A549 (cell line): Measurements from ENCODE around the gene SYNM. TPM values are rescaled to one million over a fixed set of nuclear protein-coding genes. Genes with fewer than 3 reads are reported as not detected.

ENCODE experiments used
- ATAC-seq, 2 experiments: fragments of 200-7000 bp in 1 of 2; fragments of >200 bp in 1 of 2; cut with Nextera tagmentation in 1 of 2; cut with Tn5 transposase in 1 of 2; 3 replicates each; pipeline versions ENCODE4 v1.8.0 to v1.9.1; 2018 to 2020; ENCODE audit warnings: mild to moderate bottlenecking in 1 of 2, moderate library complexity in 1 of 2
- CTCF ChIA-PET: fragments of 300-600 bp; sonication (Branson Sonifier 250); formaldehyde crosslinking; extraction: SDS; loops from one replicate; lab custom pipeline; 2021; ENCODE audit warnings: antibody characterized with exemption, inconsistent platforms; lab: Yijun Ruan, JAX
- POLR2A ChIA-PET: fragments of 350-600 bp; formaldehyde crosslinking; extraction: SDS; loops from one replicate; lab custom pipeline; 2021; ENCODE audit warnings: antibody characterized with exemption, inconsistent platforms; lab: Yijun Ruan, JAX
- DNase-seq, 2 experiments: peaks; one replicate each; pipeline versions ENCODE4 v3.0.0 to v3.0.0-alpha.2; 2011 to 2016; ENCODE audit warnings: low read depth in 1 of 2, low spot score in 1 of 2
- FAIRE-seq: peaks from 2 replicates; lab custom pipeline; 2011; peaks lifted over from hg19 to GRCh38; lab: Jason Lieb, UNC
- H3K27ac ChIP-seq, 2 experiments: fragments of >200 bp; sonication (Bioruptor Twin); formaldehyde crosslinking; 3 replicates each; pipeline ENCODE4 v1.5.1; 2016 to 2017
- H3K4me1 ChIP-seq: fragments of >200 bp; sonication (Bioruptor Twin); formaldehyde crosslinking; 3 replicates; pipeline ENCODE4 v1.6.1; 2016
- H3K4me2 ChIP-seq: fragments of >200 bp; sonication (Bioruptor Twin); formaldehyde crosslinking; 3 replicates; pipeline ENCODE4 v1.6.1; 2016
- H3K4me3 ChIP-seq: fragments of >200 bp; sonication (Bioruptor Twin); formaldehyde crosslinking; 3 replicates; pipeline ENCODE4 v1.5.1; 2016
- H3K9me3 ChIP-seq: fragments of >200 bp; sonication (Bioruptor Twin); formaldehyde crosslinking; 3 replicates; pipeline ENCODE4 v1.6.1; 2016
- ATOH8 ChIP-seq: fragments of 250-450 bp; sonication (Bioruptor Pico); IDR thresholded peaks from 2 replicates; pipeline ENCODE4 v1.5.0; 2020; ENCODE audit warnings: low read depth, mild to moderate bottlenecking, moderate library complexity
- CBX2 ChIP-seq: fragments of 200-600 bp; sonication (generic); IDR thresholded peaks from 2 replicates; pipeline ENCODE4 v1.6.1; 2016; ENCODE audit warnings: low read depth, mild to moderate bottlenecking, borderline replicate concordance
- CEBPB ChIP-seq, 2 experiments: fragments of >200 bp in 1 of 2; sonication (Bioruptor Twin) in 1 of 2; formaldehyde crosslinking in 1 of 2; IDR thresholded peaks; 2 replicates each; pipeline ENCODE4 v1.6.1; 2012 to 2016
- CHD2 ChIP-seq: fragments of 150-350 bp; IDR thresholded peaks from 2 replicates; pipeline ENCODE4 v1.6.1; 2014; ENCODE audit warnings: low read length; ENCODE audit not compliant: partially characterized antibody
- EP300 ChIP-seq, 2 experiments: fragments of >200 bp; sonication (Bioruptor Twin); formaldehyde crosslinking; IDR thresholded peaks; 2 replicates in 1 of 2; 3 replicates in 1 of 2; pipeline ENCODE4 v1.6.1; 2016 to 2017
- ESRRA ChIP-seq: fragments of 150-350 bp; IDR thresholded peaks from 2 replicates; pipeline ENCODE4 v1.6.1; 2014; ENCODE audit warnings: mild to moderate bottlenecking, low read length, borderline replicate concordance
- FOXS1 ChIP-seq: fragments of 250-450 bp; sonication (Bioruptor Pico); IDR thresholded peaks from 2 replicates; pipeline ENCODE4 v1.5.0; 2020; ENCODE audit warnings: mild to moderate bottlenecking, moderate library complexity
- HDAC2 ChIP-seq: fragments of 200-600 bp; sonication (generic); IDR thresholded peaks from 2 replicates; pipeline ENCODE4 v1.6.1; 2016
- HMGXB4 ChIP-seq: fragments of 250-450 bp; sonication (Bioruptor Pico); IDR thresholded peaks from 2 replicates; pipeline ENCODE4 v1.5.0; 2021; ENCODE audit warnings: mild to moderate bottlenecking, moderate library complexity, borderline replicate concordance
- HOXB5 ChIP-seq: fragments of 250-450 bp; sonication (Bioruptor Pico); IDR thresholded peaks from 2 replicates; pipeline ENCODE4 v1.5.0; 2020; ENCODE audit warnings: mild to moderate bottlenecking, moderate library complexity
- JUN ChIP-seq, 2 experiments: fragments of >200 bp; sonication (Bioruptor Twin); formaldehyde crosslinking; IDR thresholded peaks; 2 replicates in 1 of 2; 3 replicates in 1 of 2; pipeline ENCODE4 v1.6.1; 2016 to 2017
- KDM1A ChIP-seq: fragments of 200-600 bp; sonication (generic); IDR thresholded peaks from 2 replicates; pipeline ENCODE4 v1.6.1; 2016; ENCODE audit warnings: low read depth, mild to moderate bottlenecking
- KDM5A ChIP-seq: fragments of 200-600 bp; sonication (generic); IDR thresholded peaks from 2 replicates; pipeline ENCODE4 v1.6.1; 2016; ENCODE audit warnings: antibody characterized with exemption, mild to moderate bottlenecking
- MAFK ChIP-seq: fragments of 450-650 bp; IDR thresholded peaks from 2 replicates; pipeline ENCODE4 v1.6.1; 2014; ENCODE audit not compliant: partially characterized antibody
- MAX ChIP-seq: IDR thresholded peaks from 2 replicates; pipeline ENCODE4 v1.6.1; 2012
- MAZ ChIP-seq: fragments of 150-350 bp; IDR thresholded peaks from 2 replicates; pipeline ENCODE4 v1.6.1; 2014; ENCODE audit warnings: antibody characterized with exemption, low read depth, low read length, borderline replicate concordance
- RARB ChIP-seq: fragments of 250-450 bp; sonication (Bioruptor Pico); IDR thresholded peaks from 2 replicates; pipeline ENCODE4 v1.8.0; 2021; ENCODE audit warnings: mild to moderate bottlenecking, moderate library complexity
- RCOR1 ChIP-seq: fragments of 150-350 bp; IDR thresholded peaks from 2 replicates; pipeline ENCODE4 v1.6.1; 2014; ENCODE audit warnings: antibody characterized with exemption, low read length, low read depth
- REST ChIP-seq: fragments of 200-600 bp; sonication (generic); IDR thresholded peaks from 2 replicates; pipeline ENCODE4 v1.6.1; 2016; ENCODE audit warnings: antibody characterized with exemption, mild to moderate bottlenecking, moderate library complexity
- RFX5 ChIP-seq: fragments of 450-650 bp; IDR thresholded peaks from 2 replicates; pipeline ENCODE4 v1.7.1; 2014; ENCODE audit warnings: antibody characterized with exemption, mild to moderate bottlenecking, moderate library complexity
- RNF2 ChIP-seq: fragments of 200-600 bp; sonication (generic); IDR thresholded peaks from 2 replicates; pipeline ENCODE4 v1.6.1; 2016; ENCODE audit warnings: low read depth, mild to moderate bottlenecking, antibody characterized with exemption, moderate library complexity, borderline replicate concordance
- TFCP2L1 ChIP-seq: fragments of 250-450 bp; sonication (Bioruptor Pico); IDR thresholded peaks from 2 replicates; pipeline ENCODE4 v1.5.0; 2021; ENCODE audit warnings: mild to moderate bottlenecking
- ZC3H11A ChIP-seq: fragments of 450-650 bp; IDR thresholded peaks from 2 replicates; pipeline ENCODE4 v1.6.1; 2014; ENCODE audit warnings: antibody characterized with exemption, mild to moderate bottlenecking
- ZNF302 ChIP-seq: fragments of 250-450 bp; sonication (Bioruptor Pico); IDR thresholded peaks from 2 replicates; pipeline ENCODE4 v1.9.0; 2021; ENCODE audit warnings: inconsistent platforms, mild to moderate bottlenecking, moderate library complexity
- ZSCAN20 ChIP-seq: fragments of 250-450 bp; sonication (Bioruptor Pico); IDR thresholded peaks from 2 replicates; pipeline ENCODE4 v1.8.0; 2022; ENCODE audit warnings: mild to moderate bottlenecking, moderate library complexity
- WGBS: methylation state at CpG from one replicate; pipeline ENCODE4 v1.1.6; 2017; ENCODE audit errors: missing lambda C conversion rate; 5-methylcytosine and 5-hydroxymethylcytosine counted together
- polyA plus RNA-seq, 4 experiments: library from polyadenylated mRNA; depleted of rRNA in 3 of 4; stranded (reverse); fragments of >200 nt; fragmentation: RNase III in 1 of 4; extraction: RNeasy Plus Mini Kit Qiagen cat#74134 plus additional on column Dnase treatment in 1 of 4; gene quantifications; 2 replicates in 3 of 4; 3 replicates in 1 of 4; pipeline ENCODE4 v1.2.3, GENCODE V29; 2011 to 2017

Gene SYNM
- polyA plus RNA-seq, 2 of the 4 experiments (the other 2 are of a cell fraction) = 22.6 to 37.7 TPM

GRCh38 chr15:99062226-99062625 lies 42.7 kb upstream of the SYNM start:
- TF ChIP-seq RARB (CRISPR knock-in tag) (no peak), ZSCAN20 (no peak), CHD2 (no peak), KDM5A (no peak), HDAC2 (no peak), ZC3H11A (no peak), TFCP2L1 (CRISPR knock-in tag) (no peak), HMGXB4 (CRISPR knock-in tag) (no peak)
- no peak overlapping the region for H3K4me3 ChIP-seq
- no peak for ATAC-seq
- 79% methylated on average over 5 of the region's 5 CpGs for WGBS
- no peaks in the 10 kb centered on the region for H3K9me3 ChIP-seq
- H3K4me2 ChIP-seq = no peak overlapping the region
- peak overlapping the region in 1 of 2 experiments; percentile 43; a peak in 3 of 6 replicates for H3K27ac ChIP-seq
- ChIA-PET POLR2A (interaction anchor here (1.1 kb wide), 1 partner anchor 188 kb away, joined by 3 read pairs; no protein-coding TSS in a partner anchor), CTCF (interaction anchor here (0.6 to 16.2 kb wide), 20 partner anchors 11 to 634 kb away, joined by 3 to 227 read pairs (median 4); partner anchors contain the start of gene SYNM)
- FAIRE-seq = no peak
- no peak for DNase-seq
- H3K4me1 ChIP-seq = peaks cover 11% of the 10 kb centered on the region; the same call in 2 of the 3 replicates

- H3K4me1 ChIP-seq = peaks cover 8% of the 10 kb centered on the region; the same call in 2 of the 3 replicates
- 0 out of 6 replicates have a peak overlapping the region, but pooled peaks of 1 of the 2 experiments have one; percentile 25 for H3K27ac ChIP-seq
- no peak overlapping the region for H3K4me3 ChIP-seq
- DNase-seq = no peak
- H3K4me2 ChIP-seq = no peak overlapping the region
- peak in 1 of 2 experiments; percentile 11; a peak in 1 of 6 replicates for ATAC-seq
- CTCF ChIA-PET = interaction anchor here (0.6 to 16.2 kb wide), 12 partner anchors 5 to 549 kb away, joined by 3 to 227 read pairs (median 6); no protein-coding TSS in a partner anchor
- TF ChIP-seq RFX5 (no peak), MAZ (no peak), RNF2 (no peak), EP300 (IDR thresholded peaks at IDR 0.05) (no peak), JUN (IDR thresholded peaks at IDR 0.05) (no peak)
- TF ChIP-seq, all 56 proteins: peak for 0
- H3K9me3 ChIP-seq = no peaks in the 10 kb centered on the region
- POLR2A ChIA-PET = no interaction called here
- no peak for FAIRE-seq
- WGBS = 76% methylated on average over 6 of the region's 6 CpGs
These were observed 36.7 kb upstream of the SYNM start for GRCh38 chr15:99068186-99068585.

GRCh38 chr15:99070208-99070607 lies 34.7 kb upstream of the SYNM start:
- ChIA-PET CTCF (interaction anchor here (0.9 to 16.2 kb wide), 9 partner anchors 4 to 628 kb away, joined by 3 to 227 read pairs (median 5); no protein-coding TSS in a partner anchor), POLR2A (interaction anchor here (1.1 kb wide), 1 partner anchor 56 kb away, joined by 4 read pairs; no protein-coding TSS in a partner anchor)
- H3K4me2 ChIP-seq = no peak overlapping the region
- peaks cover 12% of the 10 kb centered on the region; the same call in 2 of the 3 replicates for H3K4me1 ChIP-seq
- peak overlapping the region in 1 of 2 experiments; percentile 3; a peak in 1 of 6 replicates for H3K27ac ChIP-seq
- no peak overlapping the region for H3K4me3 ChIP-seq
- WGBS = 57% methylated on average over 5 of the region's 5 CpGs
- H3K9me3 ChIP-seq = no peaks in the 10 kb centered on the region
- FAIRE-seq (no peak), DNase-seq (no peak), ATAC-seq (no peak)
- no peak for TF ChIP-seq REST
- no peak for TF ChIP-seq KDM1A
- TF ChIP-seq FOXS1 (CRISPR knock-in tag) = no peak
- no peak for TF ChIP-seq HOXB5 (CRISPR knock-in tag)
- TF ChIP-seq ESRRA = no peak
- TF ChIP-seq ATOH8 (CRISPR knock-in tag) = no peak
- no peak for TF ChIP-seq HDAC2
- TF ChIP-seq ZC3H11A = no peak
- TF ChIP-seq HMGXB4 (CRISPR knock-in tag) = no peak
- TF ChIP-seq CEBPB (IDR thresholded peaks at IDR 0.05) = no peak
- no peak for TF ChIP-seq RCOR1
- no peak for TF ChIP-seq ZNF302 (CRISPR knock-in tag)
- no peak for TF ChIP-seq CBX2
- no peak for TF ChIP-seq MAX
- no peak for TF ChIP-seq MAFK
